Stimulated activated CD8-positive, alpha-beta memory T cell treated with anti-CD3 and anti-CD28 coated beads, Interleukin-15, amount 100 ng/mL, for 48 hours (primary cell): ENCODE results near the gene TMEM125.
A peak's percentile ranks its signal among the peaks of the same experiment; 100 is the strongest.

Source experiments
- DNase-seq, 2 donors: peaks; one replicate each; pipeline ENCODE4 v3.0.0-alpha.2; 2020; ENCODE audit warnings: low read depth in 2 of 2

The TMEM125 gene

DNA sequence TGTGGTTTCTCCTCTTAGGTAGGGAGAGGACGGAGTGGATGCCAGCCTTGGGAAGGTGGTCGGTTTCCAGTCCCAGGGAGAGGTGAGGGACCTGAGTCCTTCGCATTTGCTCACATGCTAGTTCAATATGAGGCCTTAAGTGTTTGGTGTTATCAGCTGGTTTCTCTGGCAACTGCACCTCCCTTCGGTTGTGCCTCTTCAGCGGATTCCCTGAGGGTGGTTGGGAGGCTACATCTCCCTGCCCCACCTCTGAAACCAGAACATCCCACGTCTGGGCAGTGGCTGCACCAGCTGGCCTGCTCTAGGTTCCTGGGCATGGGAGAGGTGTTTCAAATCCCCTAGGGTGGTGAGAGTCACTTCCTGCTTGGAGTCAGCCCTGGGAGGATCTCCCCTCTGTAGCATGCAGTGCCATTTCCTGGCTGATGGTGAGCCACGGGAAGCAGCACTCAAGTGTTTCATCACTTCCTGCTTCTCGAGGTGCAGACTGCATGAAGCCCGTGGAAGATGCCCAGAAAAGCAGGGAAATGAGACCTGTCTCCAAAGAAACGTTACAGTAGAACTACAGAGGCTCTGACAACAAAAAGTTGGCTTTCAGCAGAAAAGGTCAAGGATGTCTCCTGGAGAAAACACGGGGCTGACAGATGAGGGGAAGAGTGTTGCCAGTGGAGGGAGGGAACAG is 4.5 kb downstream of the TMEM125 start:
- DNase-seq = peak in 1 of 2 donors; percentile 9

DNA sequence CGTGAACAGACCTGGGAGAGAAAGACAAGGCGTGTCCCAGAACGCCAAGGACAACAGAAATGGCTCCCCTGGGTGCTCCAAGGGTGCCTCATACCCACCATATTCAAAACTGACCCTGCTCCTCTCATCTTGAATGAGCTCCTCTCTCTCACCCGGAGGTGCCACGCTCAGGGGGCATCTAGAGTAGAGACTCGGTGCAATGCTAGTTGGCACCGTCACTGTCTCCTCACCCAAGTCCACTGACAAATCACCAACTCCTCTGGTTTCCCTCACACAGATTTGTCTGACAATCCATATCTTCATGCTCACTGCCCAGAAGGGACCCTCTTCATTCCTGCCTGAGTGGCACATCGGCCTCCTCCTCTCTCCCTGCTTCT is 5.0 kb downstream of the TMEM125 start:
- no peak for DNase-seq

DNA sequence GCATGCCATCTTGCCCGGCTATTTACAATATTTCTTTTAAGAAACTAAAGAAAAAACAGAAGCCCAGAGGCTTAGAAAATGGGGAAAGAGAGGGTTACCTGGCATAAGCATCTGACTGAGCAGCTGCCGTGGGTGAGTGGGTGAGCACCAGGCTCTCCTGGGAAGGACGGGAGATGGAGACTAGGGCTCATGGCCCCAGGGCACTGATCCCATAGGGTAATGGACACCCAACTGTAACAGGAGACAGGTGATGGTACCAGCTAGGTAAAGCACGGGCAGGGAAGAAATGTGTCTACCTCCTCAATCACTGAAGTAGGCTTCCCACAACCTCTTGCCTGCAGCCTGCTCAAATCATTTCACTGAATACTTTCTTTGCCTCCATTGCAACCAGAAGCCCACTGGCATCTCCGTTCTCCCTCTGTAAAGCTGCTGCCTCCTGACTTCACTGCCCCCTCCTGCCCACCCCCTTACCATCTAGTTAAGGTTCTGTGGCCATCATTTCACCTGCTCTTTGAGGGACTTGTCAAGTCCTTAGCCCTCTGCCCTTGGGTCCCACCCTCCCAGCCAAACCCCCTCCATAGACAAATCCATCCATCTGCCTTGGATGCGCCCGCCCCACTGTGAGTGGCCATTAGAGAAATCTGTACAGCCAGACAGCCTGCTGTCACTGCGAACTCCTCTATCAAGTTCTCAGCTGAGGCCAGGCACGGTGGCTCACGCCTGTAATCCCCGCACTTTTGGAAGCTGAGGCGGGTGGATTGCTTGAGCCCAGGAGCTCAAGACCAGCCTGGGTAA is 6.2 kb downstream of the TMEM125 start:
- DNase-seq = no peak

DNA sequence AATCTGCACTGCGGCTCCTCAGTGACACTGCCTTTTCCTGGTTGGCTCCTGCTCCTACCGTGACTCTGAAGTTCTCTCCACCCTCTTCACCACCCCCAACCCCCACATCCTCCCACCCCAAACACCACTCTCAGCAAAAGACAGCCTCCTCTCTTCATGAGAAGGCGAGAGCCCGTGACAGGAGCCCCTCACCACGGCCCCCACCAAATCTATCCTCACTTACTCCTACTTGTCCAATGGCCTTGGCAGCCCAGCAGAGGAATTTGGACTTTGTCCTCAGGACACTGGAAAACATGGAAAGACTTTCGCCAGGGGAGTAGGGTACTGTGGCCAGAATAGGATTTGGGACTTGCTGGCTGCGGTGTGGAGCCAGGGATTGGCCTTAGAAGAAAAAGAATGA is 6.9 kb downstream of the TMEM125 start:
- DNase-seq = no peak

DNA sequence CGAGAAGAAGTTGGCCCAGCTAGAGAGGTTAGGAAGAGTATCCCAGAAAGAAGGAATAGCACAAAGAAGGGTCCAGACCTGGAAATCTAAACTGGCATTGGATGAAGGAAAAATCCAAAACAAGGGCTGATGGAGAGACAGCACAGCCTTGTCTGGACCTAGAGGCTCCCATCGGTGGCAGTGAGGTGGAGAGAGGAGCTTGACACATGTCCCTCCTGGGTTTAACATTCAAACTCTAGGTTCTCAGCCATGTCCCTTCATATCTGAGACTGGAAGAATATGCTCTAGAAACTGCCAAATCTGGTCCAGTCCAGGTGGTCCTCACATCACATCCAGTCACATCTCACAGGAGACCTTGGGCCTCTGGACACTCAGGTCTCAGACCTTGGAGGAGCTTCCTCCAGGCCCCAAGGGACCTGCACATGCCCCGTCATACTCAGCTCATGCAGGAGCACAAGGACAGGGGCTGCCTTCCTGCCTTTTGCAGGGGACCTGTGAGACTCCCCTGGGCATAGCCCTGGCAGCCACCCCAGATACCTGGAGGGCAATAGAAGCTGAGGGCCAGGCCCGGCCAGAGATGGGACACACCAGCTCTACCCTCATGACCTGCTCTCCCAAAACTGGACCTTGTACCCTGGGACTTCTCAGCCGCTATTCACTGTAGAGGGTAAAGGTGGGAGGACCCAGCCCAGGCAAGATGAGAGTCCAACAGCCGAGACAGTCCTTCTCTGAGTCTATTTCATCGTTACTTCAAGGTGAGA is 7.5 kb downstream of the TMEM125 start:
- DNase-seq = no peak

DNA sequence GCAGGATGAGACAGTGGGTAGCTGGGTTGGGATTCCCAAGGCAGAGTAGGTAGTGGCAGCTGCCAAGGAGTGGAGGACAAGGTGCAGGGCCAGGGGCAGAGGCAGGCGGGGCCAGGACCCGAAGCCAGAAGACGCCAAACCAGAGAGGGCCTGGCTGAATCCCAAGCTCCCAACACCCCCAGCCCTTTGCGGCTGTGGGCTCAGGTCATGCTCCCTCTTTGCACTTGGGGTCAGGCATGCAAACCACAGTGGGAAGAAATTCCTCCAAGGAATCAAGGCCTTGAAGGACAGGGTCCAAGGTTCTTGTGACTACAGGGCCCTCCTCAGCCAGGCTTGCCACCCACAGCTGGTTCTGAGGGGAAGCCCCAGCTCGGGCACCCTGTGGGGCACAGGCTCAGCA is 9.4 kb downstream of the TMEM125 start:
- DNase-seq = no peak

DNA sequence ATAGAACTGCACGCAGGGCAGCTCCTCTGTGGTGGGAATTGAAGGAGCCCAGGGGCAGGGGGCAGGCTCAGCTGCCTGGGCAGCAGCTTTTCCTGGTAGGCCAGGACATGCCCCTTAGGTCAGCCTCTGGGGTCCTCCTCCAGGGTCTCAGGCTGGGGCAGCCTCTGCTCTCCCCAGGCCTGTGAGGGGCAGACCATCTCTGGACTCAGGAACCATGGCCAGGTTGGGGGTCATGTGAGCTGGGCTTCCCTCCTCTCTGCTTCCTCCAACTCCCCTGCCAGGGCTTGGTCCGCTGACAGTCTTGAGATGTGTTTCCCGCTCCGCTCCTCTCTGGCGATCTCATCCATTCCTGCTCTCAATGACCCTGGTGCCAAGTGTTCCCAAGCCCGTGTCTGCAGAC is 9.9 kb downstream of the TMEM125 start:
- DNase-seq = no peak

DNA sequence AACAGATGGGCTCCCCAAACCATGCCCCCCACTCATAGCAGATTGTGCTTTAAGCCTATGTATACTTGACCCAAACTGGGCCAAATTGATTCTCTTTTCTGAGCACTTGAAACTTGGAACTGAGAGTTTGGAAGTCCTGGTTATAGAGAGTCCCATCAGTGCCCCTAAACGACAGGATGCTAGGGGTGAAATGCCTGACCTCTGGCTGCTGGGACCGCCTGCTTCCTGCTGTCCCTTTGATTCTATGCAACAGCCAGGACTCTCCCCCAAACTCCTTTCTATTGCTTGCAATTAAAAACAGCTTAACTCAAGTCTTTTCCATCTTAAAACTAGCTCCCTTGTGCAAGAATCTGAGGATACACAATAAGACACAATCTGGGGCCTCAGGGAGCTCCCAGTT is 10.9 kb downstream of the TMEM125 start:
- DNase-seq = no peak

DNA sequence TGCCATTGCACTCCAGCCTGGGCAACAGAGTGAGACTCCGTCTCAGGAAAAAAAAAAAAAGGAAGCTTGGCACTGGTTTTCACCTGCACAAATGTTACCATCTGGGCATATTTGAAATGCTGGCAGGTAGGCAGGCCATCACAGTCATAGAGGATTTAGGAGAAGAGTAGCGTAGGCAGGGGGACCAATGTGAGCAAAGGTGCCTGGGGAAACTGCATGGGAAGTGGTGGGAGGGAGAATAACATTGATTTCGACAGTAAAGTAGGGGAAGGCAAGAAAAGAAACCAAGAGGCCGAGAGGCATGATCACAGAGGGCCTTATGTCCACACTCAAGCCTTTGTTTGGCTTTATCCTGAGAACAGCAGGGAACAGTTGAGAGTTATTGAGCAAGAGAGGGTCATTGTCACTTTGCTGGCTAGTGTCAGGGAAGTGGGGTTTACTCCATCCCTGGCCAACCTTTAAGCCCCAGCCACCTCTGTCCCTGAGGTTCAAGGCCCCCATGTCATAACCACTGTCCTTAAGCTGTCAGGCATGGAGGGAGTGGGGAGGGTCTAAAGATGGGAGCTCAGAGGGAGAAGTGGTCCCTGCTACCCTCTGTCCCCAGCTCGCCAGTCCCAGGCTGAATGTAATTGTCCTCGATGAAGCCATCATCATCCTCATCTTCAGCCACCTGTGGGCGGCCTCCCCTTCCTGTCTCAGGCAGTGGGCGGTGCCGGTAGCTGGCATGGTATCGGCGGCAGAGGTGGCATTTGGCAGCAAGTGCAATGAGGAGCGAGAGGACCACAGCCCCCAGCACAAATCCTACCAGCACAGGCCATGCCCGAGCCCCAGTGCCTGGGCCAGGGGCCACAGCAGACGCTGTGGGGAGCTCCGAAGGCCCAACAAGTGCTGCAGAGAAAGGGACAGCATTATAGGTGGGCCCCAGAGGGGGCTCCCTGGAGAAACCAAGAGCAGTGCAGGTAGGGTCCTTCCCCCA is 12.7 kb downstream of the TMEM125 start:
- DNase-seq = no peak

DNA sequence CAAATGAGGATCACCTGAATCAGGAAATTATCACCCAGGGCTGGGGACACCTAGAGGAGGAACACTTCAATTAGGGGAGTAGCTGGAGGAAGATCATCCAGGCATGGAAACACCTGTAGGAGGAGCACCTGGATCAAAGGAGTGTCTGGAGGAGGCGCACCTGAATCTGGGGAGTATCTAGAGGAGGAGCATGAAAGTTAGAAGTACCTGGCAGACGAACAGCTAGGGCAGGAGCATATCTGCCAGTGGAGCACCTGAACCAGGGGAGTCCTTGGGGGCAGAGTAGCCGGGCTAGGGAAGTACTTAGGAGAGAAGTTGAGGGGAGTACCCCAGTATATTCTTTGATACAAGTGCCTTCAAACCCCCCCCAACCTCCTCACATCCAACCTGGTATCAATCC is 14.3 kb downstream of the TMEM125 start:
- DNase-seq = no peak

DNA sequence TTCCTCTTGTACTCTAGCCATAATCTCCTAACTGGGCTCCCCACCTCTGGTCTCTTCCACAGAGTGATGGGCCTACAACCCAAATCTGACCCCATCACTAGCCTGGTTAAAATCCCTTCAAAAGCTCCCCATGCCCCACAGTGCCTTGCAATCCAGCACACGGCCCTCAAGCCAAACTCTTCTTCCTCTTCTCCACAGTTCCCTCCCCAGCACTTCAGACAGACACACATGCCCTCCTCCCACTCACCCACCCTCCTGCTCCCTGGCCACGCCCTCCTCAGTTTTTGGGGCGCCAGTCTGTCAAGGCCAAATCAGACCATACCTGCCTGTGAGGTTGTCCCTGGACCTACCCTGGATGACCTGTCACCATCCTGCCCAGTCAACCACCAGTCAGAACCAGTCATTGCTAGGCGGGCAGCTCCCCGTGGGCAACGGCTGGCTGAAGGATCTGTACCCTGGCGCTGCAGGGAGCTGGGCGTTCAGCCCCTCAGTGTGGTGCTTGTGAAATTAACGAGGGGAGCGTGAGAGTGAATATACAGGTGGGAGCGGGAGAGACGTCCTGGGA is 14.8 kb downstream of the TMEM125 start:
- no peak for DNase-seq

DNA sequence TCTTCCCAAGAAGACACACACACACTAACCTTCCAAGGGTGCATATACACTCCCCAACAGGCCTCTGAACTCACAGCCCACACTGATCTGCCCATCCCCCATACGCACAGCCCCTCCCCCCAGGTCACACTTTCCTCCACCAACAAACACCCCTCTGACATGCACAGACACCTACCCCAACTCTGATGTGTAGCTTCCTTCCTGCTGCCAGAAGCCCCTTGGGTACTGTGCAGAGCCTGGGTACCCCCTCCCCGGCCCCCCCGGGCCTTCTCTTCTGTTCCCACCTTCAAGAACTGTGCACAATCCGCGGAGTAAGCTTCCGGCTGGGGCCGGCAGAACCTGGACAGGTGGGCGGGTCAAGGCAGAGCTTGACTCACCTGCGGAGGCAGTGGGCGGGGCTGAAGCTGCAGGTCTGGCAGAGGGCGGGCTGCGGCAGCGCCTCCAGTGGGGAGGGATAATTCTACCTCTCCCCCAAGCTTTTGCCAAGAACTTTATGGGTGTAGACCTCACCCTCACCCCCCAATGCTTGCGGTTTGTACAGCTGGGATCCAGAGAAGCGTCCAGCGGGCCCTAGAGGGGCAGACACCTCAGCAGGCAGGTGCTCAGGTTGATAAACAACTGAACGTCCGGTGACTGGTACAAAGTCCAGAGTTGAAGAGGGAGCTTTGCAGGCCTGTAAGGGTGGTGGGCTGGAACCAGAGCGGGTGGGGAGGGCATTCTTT is 15.6 kb downstream of the TMEM125 start, which contains the start of gene C1orf210:
C1orf210 (minus strand) TSS at position 313 of the 722 bp plus-strand sequence. CDS start 2,311 bp downstream, outside the sequence.
- no peak for DNase-seq

DNA sequence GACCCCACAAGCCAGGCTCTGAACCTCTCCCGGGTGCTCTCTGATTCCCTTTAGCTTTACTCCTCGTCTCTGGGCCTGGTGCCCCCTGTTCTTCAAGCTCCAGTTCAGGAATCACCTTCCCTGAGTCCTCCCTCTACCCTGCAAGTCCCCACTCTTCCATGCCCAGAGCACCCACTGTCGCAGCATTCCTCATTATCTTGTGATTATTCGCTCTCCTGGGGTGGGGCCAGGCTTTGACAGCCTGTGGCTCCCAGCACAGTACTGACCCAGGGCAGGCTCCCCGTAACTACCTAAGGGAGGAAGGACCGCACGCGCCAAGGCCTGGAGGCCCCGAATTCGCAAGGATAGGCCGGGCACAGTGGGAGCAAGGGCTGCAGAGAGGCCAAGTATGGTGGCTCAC is 16.3 kb downstream of the TMEM125 start:
- DNase-seq = no peak

DNA sequence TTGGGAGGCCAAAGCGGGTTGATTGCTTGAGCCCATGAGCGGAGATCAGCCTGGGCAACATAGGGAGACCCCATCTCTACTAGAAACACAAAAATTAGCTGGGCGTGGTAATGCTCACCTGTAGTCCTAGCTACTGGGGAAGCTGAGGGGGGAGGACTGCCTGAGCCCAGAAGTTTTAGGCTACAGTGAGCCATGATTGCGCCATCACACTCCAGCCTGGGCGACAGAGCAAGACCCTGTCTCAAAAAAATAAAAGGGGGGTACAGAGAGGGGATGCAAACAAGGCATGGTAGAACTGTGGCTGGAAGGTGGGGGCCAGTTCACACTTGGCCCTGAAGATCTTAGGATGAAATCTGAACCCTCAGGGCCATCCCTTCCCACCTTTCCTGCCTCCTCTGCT is 16.8 kb downstream of the TMEM125 start:
- DNase-seq = no peak

DNA sequence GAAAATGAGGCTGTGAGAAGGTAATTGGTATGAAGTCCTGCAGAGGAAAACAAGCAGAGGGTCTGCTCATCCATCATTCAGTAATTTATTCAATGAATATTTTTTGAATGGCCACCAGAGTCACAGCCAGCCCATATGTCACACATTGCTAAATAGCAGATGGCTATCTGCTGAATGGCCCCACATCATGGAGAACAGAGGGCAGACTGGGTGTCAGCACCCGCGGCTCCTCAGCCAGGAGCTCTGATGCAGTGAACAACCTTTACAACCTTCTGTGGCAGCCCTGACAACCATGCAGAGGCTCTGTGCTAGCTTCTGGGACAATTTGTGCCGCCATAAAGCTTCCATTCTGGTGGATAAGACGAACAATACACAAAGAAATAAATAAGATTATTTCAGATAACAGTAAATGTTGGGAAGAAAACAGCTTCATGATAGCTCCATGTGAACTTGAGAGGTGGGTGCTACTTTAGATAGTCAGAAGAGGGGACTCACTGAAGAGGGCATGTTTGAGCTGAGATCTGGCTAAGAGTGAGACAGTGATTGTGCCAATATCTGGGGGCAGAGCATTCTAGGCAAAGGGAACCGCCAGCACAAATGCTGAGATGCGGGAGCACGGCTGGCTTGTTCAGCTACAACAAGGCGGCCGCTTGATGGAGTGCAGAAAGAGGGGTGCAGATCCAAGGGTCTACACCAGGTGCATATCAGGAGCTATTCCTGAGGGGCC is 18.4 kb downstream of the TMEM125 start:
- DNase-seq = no peak

DNA sequence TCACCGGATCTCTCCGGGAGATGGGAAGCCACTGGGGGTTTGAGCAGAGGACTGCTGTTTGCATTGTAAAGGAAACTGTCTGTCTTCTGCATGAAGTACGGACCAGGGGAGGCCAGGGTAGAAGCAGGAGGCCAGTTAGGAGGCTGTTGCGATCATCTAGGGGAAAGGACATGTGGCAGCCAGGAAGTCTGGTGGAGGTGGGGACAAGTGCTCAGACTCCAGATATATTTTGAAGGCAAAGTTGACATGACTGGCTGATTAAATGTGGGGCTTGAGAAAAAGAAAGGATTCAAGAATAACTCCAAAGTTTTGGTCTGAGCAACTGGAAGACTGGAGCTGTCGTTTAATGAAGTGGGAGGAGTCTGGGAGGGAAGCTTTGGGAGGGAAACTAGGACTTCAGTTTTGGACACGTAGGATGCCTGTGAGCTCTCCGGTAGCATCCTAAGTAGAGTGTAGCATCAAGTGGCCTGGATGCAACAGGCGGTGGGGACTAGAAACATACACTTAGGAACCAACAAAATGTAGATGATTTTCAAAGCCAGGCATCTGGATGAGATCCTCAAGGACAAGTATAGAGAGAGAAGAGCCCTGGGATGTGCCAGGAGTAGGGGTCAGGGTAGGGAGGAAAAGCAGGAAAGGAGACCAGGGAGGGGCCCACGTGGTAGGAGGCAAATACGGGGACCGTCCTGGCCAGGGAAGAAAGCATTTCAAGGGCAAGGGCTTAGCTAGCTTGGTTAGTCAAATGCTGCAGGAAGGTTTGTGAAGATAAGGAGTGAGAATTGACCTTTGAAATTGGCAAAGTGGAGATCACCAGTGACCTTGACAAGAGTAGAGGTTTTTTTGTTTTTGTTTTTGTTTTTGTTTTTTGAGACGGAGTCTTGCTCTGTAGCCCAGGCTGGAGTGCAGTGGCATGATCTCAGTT is 19.3 kb downstream of the TMEM125 start:
- no peak for DNase-seq

DNA sequence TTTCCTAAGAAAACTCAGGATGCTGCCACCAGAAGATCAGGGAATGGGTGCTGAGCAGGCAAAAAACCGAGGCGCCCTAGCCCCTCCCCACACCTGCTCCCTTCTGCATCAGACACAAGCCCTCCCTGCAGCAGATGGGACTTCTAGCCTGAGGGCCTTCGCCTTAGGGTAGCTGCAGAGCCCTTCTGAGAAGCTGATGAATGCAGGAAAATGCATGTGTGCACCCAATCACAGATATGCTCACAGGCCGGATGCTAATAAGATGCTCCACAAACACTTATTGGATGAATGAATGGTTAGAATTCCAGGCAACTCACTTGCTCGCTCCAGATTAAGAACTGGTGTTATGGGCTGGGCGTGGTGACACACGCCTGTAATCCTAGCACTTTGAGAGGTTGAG is 22.4 kb downstream of the TMEM125 start:
- DNase-seq = no peak

DNA sequence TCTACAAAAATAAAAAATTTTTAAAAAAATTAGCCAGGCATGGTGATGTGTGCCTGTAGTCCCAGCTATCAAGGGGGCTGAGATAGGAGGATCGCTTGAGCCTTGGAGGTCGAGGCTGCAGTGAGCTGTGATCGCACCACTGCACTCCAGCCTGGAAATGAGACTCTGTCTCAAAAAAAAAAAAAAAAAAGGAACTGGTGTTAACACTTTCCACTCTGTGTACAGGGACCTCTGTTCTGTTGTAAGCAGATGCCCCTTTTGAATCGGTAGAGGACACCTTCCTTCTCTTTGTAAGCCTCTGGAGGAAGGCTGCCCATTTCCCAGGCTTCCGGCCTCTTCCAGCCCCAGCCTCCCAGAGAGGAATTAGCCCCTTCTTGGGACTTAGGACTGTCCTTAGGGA is 22.9 kb downstream of the TMEM125 start:
- no peak for DNase-seq

DNA sequence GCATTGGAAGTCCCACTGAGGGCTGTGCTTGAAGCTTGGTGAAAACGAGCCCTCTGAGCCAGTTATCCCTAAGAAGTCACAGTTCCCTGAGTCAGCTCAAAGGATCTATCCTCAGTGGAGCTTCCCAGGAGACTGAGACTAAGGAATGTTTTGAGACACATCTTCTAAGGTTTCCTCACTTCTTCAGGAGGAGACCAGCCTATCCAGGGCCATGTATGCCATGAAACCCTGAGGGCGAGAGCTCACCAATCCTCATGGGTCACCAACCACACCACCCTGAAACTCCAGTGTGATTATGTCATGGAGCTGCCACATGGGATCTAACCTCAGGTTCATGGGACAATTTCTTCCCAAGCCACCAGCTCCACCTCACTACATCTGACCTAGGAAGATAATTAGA is 23.4 kb downstream of the TMEM125 start:
- no peak for DNase-seq
